H1 (cell line): Measurements from ENCODE around the gene ISOC2. TPM values are rescaled to one million over a fixed set of nuclear protein-coding genes. Genes with fewer than 3 reads are reported as not detected.

Experiments
- CTCF ChIA-PET: fragments of 300-600 bp; sonication (Branson Sonifier 250); formaldehyde crosslinking; loops from one replicate; lab custom pipeline; 2021; ENCODE audit not compliant: partially characterized antibody; lab: Charles Lee
- POLR2A ChIA-PET: fragments of 300-600 bp; sonication (Branson Sonifier 250); formaldehyde crosslinking; loops from one replicate; lab custom pipeline; 2021; ENCODE audit warnings: inconsistent platforms; ENCODE audit not compliant: partially characterized antibody; lab: Charles Lee
- DNase-seq, 2 experiments: peaks; one replicate each; pipeline versions ENCODE4 v3.0.0 to v3.0.0-alpha.2; 2010 to 2022; ENCODE audit warnings: low spot score in 2 of 2, low read depth in 1 of 2, mixed read lengths in 1 of 2
- FAIRE-seq: peaks from 2 replicates; lab custom pipeline; 2011; peaks lifted over from hg19 to GRCh38; lab: Jason Lieb, UNC
- H2AFZ ChIP-seq: 2 replicates; pipeline ENCODE4 v1.8.1; 2012; ENCODE audit warnings: low read length, inconsistent platforms
- H2AK5ac ChIP-seq: 2 replicates; pipeline ENCODE4 v1.6.1; 2013; ENCODE audit warnings: low read depth, low read length
- H2BK120ac ChIP-seq: replicated peaks from 2 replicates; pipeline ENCODE3; 2013; ENCODE audit warnings: low read depth, low read length, inconsistent platforms
- H2BK12ac ChIP-seq: 2 replicates; pipeline ENCODE4 v1.6.1; 2013; ENCODE audit warnings: low read depth, low read length
- H2BK15ac ChIP-seq: 2 replicates; pipeline ENCODE4 v1.6.1; 2013; ENCODE audit warnings: low read length
- H2BK20ac ChIP-seq: 2 replicates; pipeline ENCODE4 v1.6.1; 2013; ENCODE audit warnings: low read length
- H2BK5ac ChIP-seq: 2 replicates; pipeline ENCODE4 v1.6.1; 2013; ENCODE audit warnings: low read depth, low read length
- H3K14ac ChIP-seq: 2 replicates; pipeline ENCODE4 v1.6.1; 2013; ENCODE audit warnings: inconsistent platforms; ENCODE audit not compliant: insufficient read length
- H3K18ac ChIP-seq: 2 replicates; pipeline ENCODE4 v1.6.1; 2013; ENCODE audit warnings: low read length; ENCODE audit errors: extremely low read depth
- H3K23ac ChIP-seq: 2 replicates; pipeline ENCODE4 v1.6.1; 2013; ENCODE audit warnings: inconsistent platforms; ENCODE audit not compliant: insufficient read length
- H3K23me2 ChIP-seq: 2 replicates; pipeline ENCODE4 v1.6.1; 2013; ENCODE audit warnings: low read depth, low read length
- H3K27ac ChIP-seq: 2 replicates; pipeline ENCODE4 v1.6.1; 2011; ENCODE audit warnings: low read depth, low read length, inconsistent platforms
- H3K27me3 ChIP-seq, 4 experiments: replicated peaks in 1 of 4; 1 replicate in 1 of 4; 2 replicates in 3 of 4; pipeline versions ENCODE4 v1.6.1 to v1.8.1; 2011 to 2013; ENCODE audit warnings: low read length in 3 of 4, mild to moderate bottlenecking in 3 of 4, inconsistent platforms in 2 of 4, mixed read lengths in 2 of 4, moderate library complexity in 1 of 4; ENCODE audit not compliant: control insufficient read depth in 3 of 4, insufficient read depth in 3 of 4; ENCODE audit errors: extremely low read depth in 1 of 4
- H3K36me3 ChIP-seq, 4 experiments: 2 replicates each; pipeline versions ENCODE4 v1.6.1 to v1.8.1; 2011 to 2013; ENCODE audit warnings: mild to moderate bottlenecking in 4 of 4, low read length in 3 of 4, moderate library complexity in 2 of 4, control low read depth in 1 of 4, inconsistent platforms in 1 of 4; ENCODE audit not compliant: insufficient read depth in 4 of 4, control insufficient read depth in 2 of 4
- H3K4ac ChIP-seq: replicated peaks from 2 replicates; pipeline ENCODE3; 2013; ENCODE audit warnings: low read length, low read depth, mixed read lengths, inconsistent platforms; ENCODE audit not compliant: insufficient read length
- H3K4me1 ChIP-seq, 4 experiments: replicated peaks in 1 of 4; 1 replicate in 1 of 4; 2 replicates in 3 of 4; pipeline versions ENCODE4 v1.6.1 to v1.8.1; 2011 to 2013; ENCODE audit warnings: low read length in 3 of 4, inconsistent platforms in 2 of 4, mixed read lengths in 1 of 4; ENCODE audit not compliant: insufficient read depth in 4 of 4, control insufficient read depth in 3 of 4
- H3K4me2 ChIP-seq, 2 experiments: 2 replicates each; pipeline versions ENCODE4 v1.6.1 to v1.8.1; 2011 to 2013; ENCODE audit warnings: low read depth in 2 of 2, low read length in 2 of 2, control low read depth in 1 of 2, inconsistent platforms in 1 of 2, mild to moderate bottlenecking in 1 of 2; ENCODE audit not compliant: insufficient read depth in 1 of 2
- H3K4me3 ChIP-seq, 4 experiments: fragments of 200-600, 300-600 bp in 1 of 4; sonication (generic), shearing (Covaris generic), sonication (Bioruptor Twin) in 1 of 4; 2 replicates each; pipeline versions ENCODE4 v1.5.1 to v1.8.1; 2011 to 2016; ENCODE audit warnings: low read length in 4 of 4, low read depth in 3 of 4, control low read depth in 2 of 4, inconsistent platforms in 2 of 4, mild to moderate bottlenecking in 2 of 4, mixed read lengths in 1 of 4, moderate library complexity in 1 of 4; ENCODE audit not compliant: insufficient read depth in 2 of 4; ENCODE audit errors: extremely low read depth in 1 of 4
- H3K56ac ChIP-seq: replicated peaks from 2 replicates; pipeline ENCODE3; 2013; ENCODE audit warnings: low read depth, mild to moderate bottlenecking, mixed read lengths, low read length, inconsistent platforms; ENCODE audit not compliant: insufficient read length
- H3K79me1 ChIP-seq: 2 replicates; pipeline ENCODE4 v1.6.1; 2013; ENCODE audit warnings: low read depth, low read length, control low read depth
- H3K79me2 ChIP-seq, 2 experiments: 2 replicates each; pipeline versions ENCODE4 v1.6.1 to v1.8.1; 2012 to 2013; ENCODE audit warnings: low read length in 2 of 2, mild to moderate bottlenecking in 2 of 2, inconsistent platforms in 1 of 2; ENCODE audit not compliant: insufficient read depth in 2 of 2, control insufficient read depth in 1 of 2
- H3K9ac ChIP-seq, 4 experiments: replicated peaks in 1 of 4; 1 replicate in 1 of 4; 2 replicates in 3 of 4; pipeline versions ENCODE4 v1.6.1 to v1.8.1; 2011 to 2013; ENCODE audit warnings: low read depth in 3 of 4, low read length in 3 of 4, control low read depth in 2 of 4, mild to moderate bottlenecking in 2 of 4, moderate library complexity in 2 of 4, inconsistent platforms in 1 of 4; ENCODE audit errors: extremely low read depth in 1 of 4
- H3K9me3 ChIP-seq, 2 experiments: 2 replicates each; pipeline versions ENCODE4 v1.6.1 to v1.8.1; 2012 to 2013; ENCODE audit warnings: mild to moderate bottlenecking in 2 of 2, moderate library complexity in 2 of 2, control low read depth in 1 of 2, inconsistent platforms in 1 of 2, low read depth in 1 of 2, low read length in 1 of 2, mixed read lengths in 1 of 2; ENCODE audit not compliant: insufficient read depth in 2 of 2
- H4K20me1 ChIP-seq, 2 experiments: replicated peaks in 1 of 2; 2 replicates each; pipeline versions ENCODE3 to v1.8.1; 2011 to 2013; ENCODE audit warnings: inconsistent platforms in 2 of 2, low read length in 2 of 2, mild to moderate bottlenecking in 1 of 2; ENCODE audit not compliant: insufficient read depth in 2 of 2, control insufficient read depth in 1 of 2
- H4K5ac ChIP-seq: 2 replicates; pipeline ENCODE4 v1.6.1; 2013; ENCODE audit warnings: low read length, low read depth, mixed read lengths, inconsistent platforms; ENCODE audit not compliant: insufficient read length
- H4K8ac ChIP-seq: 2 replicates; pipeline ENCODE4 v1.8.0; 2013; ENCODE audit warnings: mild to moderate bottlenecking, moderate library complexity, low read length, inconsistent platforms; ENCODE audit not compliant: insufficient read depth; ENCODE audit errors: extremely low read depth
- H4K91ac ChIP-seq: replicated peaks from 2 replicates; pipeline ENCODE3; 2013; ENCODE audit warnings: low read length, mixed read lengths, inconsistent platforms; ENCODE audit not compliant: insufficient read length
- CHD2 ChIP-seq: IDR thresholded peaks from 2 replicates; pipeline ENCODE4 v1.6.1; 2012; ENCODE audit warnings: low read length, improper control_type of control experiment
- USF2 ChIP-seq: IDR thresholded peaks from 2 replicates; pipeline ENCODE4 v1.6.1; 2011; ENCODE audit warnings: low read length, improper control_type of control experiment
- WGBS, 2 experiments: shearing (Covaris generic) in 1 of 2; methylation state at CpG; one replicate each; pipeline versions ENCODE4 v1.1.6 to v1.1.7; 2013 to 2015; ENCODE audit warnings: low lambda C conversion rate in 2 of 2, mixed read lengths in 2 of 2, inconsistent platforms in 1 of 2, low coverage in 1 of 2, missing lambda C conversion rate in 1 of 2; ENCODE audit not compliant: insufficient replicate concordance in 2 of 2, insufficient coverage in 1 of 2, insufficient read length in 1 of 2; ENCODE audit errors: extremely low coverage in 1 of 2, missing lambda C conversion rate in 1 of 2; 5-methylcytosine and 5-hydroxymethylcytosine counted together
- polyA plus RNA-seq, 7 experiments: library from polyadenylated mRNA; depleted of rRNA in 3 of 7; stranded (reverse) in 5 of 7; unstranded in 2 of 7; fragments of >200 nt in 5 of 7; fragments of 200-250 nt in 2 of 7; gene quantifications; 1 replicate in 5 of 7; 2 replicates in 1 of 7; 4 replicates in 1 of 7; pipeline versions ENCODE4 v1.2.1 to v1.2.3, GENCODE V29; 2011 to 2013; ENCODE audit warnings: missing spikeins in 2 of 7, mixed read lengths in 2 of 7
- total RNA-seq: library from RNA; stranded (reverse); fragmentation: NEBNext Ultra II Directional; extraction: Animal tissue kit (Norgen Biotek cat#: 25700); gene quantifications from 2 replicates; pipeline ENCODE4 v1.2.1, GENCODE V29; 2021

Gene ISOC2
- total and polyA plus RNA-seq, 2 of the 8 experiments (the other 6 are each of a cell fraction or from before 2014, with no cell fraction given), result 96.9 to 152 TPM

DNA sequence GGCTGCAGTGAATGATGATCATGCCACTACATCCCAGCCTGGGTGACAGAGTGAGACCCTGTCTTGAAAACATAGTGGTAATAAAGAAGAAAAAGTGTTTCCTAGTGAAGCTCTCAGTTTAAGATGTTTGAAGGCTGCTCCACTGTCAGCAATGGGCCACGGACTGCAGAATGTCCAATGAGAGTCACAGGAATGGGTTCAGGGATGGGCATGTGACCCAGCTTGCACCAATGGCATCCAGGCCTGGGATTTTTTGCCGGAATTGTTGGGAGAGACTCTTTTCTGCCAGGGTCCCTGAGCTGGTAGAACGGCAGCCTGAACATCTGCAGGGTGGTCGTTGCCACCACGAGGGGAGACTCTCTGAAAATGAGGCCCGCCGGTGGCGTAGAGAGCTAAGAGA is 24.6 kb downstream of the ISOC2 start:
- Histone ChIP-seq H3K27ac (no peak overlapping the region), H3K36me3 (no peaks in the 10 kb centered on the region), H2BK120ac (no peak overlapping the region), H3K79me2 (no peaks in the 10 kb centered on the region), H3K23me2 (peaks cover 21% of the 10 kb centered on the region; the same call in 1 of the 2 replicates), H4K5ac (no peak overlapping the region), H2BK20ac (no peak overlapping the region), H3K27me3 (peaks cover 11 to 37% (median 30%) of the 10 kb centered on the region in 4 experiments), H4K91ac (no peak overlapping the region), H3K79me1 (peaks cover 6% of the 10 kb centered on the region), H2AK5ac (no peak overlapping the region), H2BK12ac (no peak overlapping the region), H3K4me2 (no peak overlapping the region), H3K18ac (no peak overlapping the region), H2AFZ (no peak overlapping the region), H3K4ac (no peak overlapping the region), H2BK15ac (no peak overlapping the region), H2BK5ac (no peak overlapping the region), H3K56ac (no peak overlapping the region), H3K23ac (no peak overlapping the region), H3K14ac (no peak overlapping the region), H4K20me1 (peaks cover 2 to 20% of the 10 kb centered on the region in 2 experiments), H3K9me3 (0 out of 4 replicates have a peak, but pooled peaks cover 0 to 3% of the 10 kb centered on the region in 2 experiments), H3K9ac (no peak overlapping the region), H3K4me1 (peaks cover 6 to 16% (median 7%) of the 10 kb centered on the region in 4 experiments), H4K8ac (no peak overlapping the region), H3K4me3 (no peak overlapping the region)
- 40% methylated on average over 8 of the region's 8 CpGs; no CpG with 5 or more reads in 1 of the 2 experiments for WGBS, 2 experiments
- ChIA-PET CTCF (interaction anchor here (0.6 to 1.3 kb wide), 8 partner anchors 17 to 296 kb away, joined by 3 to 9 read pairs (median 4); partner anchors contain the start of gene SYT5), POLR2A (interaction anchor here (0.9 to 4.0 kb wide), 6 partner anchors 15 to 50 kb away, joined by 3 to 48 read pairs (median 4); partner anchors contain the start of gene UBE2S)
- no peak for FAIRE-seq
- no peak for DNase-seq
- TF ChIP-seq USF2 (peak; percentile 66), CHD2 (no peak)
